WTC11 (cell line): Measurements from ENCODE around the gene SESTD1. TPM values are rescaled to one million over a fixed set of nuclear protein-coding genes. Genes with fewer than 3 reads are reported as not detected.
A peak's percentile ranks its signal among the peaks of the same experiment; 100 is the strongest.

Experiments used
- ATAC-seq: fragments of 200-7000 bp; cut with Tn5 transposase; 2 replicates; pipeline ENCODE4 v1.10.0; 2021; ENCODE audit warnings: mild to moderate bottlenecking, moderate library complexity
- CTCF ChIA-PET: fragments of 300-600 bp; sonication (Branson Sonifier 250); formaldehyde crosslinking; loops from one replicate; lab custom pipeline; 2021; ENCODE audit warnings: antibody characterized with exemption; lab: Charles Lee
- POLR2A ChIA-PET: fragments of 350-600 bp; sonication (Branson Sonifier 250); formaldehyde crosslinking; loops from one replicate; lab custom pipeline; 2021; ENCODE audit warnings: antibody characterized with exemption; lab: Charles Lee
- DNase-seq: peaks from one replicate; pipeline ENCODE4 v3.0.0; 2021; ENCODE audit warnings: low spot score
- H3K27ac Mint-ChIP-seq: 2 replicates; pipeline ENCODE4 v1.8.0; 2021; ENCODE audit warnings: mixed read lengths
- H3K27me3 Mint-ChIP-seq: 2 replicates; pipeline ENCODE4 v1.8.0; 2021; ENCODE audit warnings: low read depth, mild to moderate bottlenecking, moderate library complexity, mixed read lengths
- H3K36me3 Mint-ChIP-seq: 2 replicates; pipeline ENCODE4 v1.8.0; 2021; ENCODE audit warnings: mixed read lengths
- H3K4me1 Mint-ChIP-seq: 2 replicates; pipeline ENCODE4 v1.8.0; 2022; ENCODE audit warnings: mixed read lengths
- H3K4me3 Mint-ChIP-seq: 2 replicates; pipeline ENCODE4 v1.8.0; 2021; ENCODE audit warnings: mild to moderate bottlenecking, moderate library complexity, mixed read lengths
- H3K9me3 Mint-ChIP-seq: 2 replicates; pipeline ENCODE4 v1.8.0; 2021; ENCODE audit warnings: mixed read lengths
- ATF1 ChIP-seq: sonication (generic); formaldehyde crosslinking; IDR thresholded peaks from 2 replicates; pipeline ENCODE4 v1.8.1; 2023; ENCODE audit warnings: mild to moderate bottlenecking, moderate library complexity, missing genetic modification reagents
- ATF3 ChIP-seq: sonication (generic); formaldehyde crosslinking; conservative IDR thresholded peaks from 2 replicates; pipeline ENCODE4 v1.8.1; 2022; ENCODE audit warnings: mild to moderate bottlenecking, missing genetic modification reagents
- E2F1 ChIP-seq: sonication (generic); formaldehyde crosslinking; IDR thresholded peaks from 2 replicates; pipeline ENCODE4 v1.8.0; 2022; ENCODE audit warnings: mild to moderate bottlenecking, missing genetic modification reagents
- ESRRA ChIP-seq: sonication (generic); formaldehyde crosslinking; IDR thresholded peaks from 2 replicates; pipeline ENCODE4 v1.8.1; 2022; ENCODE audit warnings: mild to moderate bottlenecking, missing genetic modification reagents, borderline replicate concordance
- FOXP1 ChIP-seq: sonication (generic); formaldehyde crosslinking; IDR thresholded peaks from 2 replicates; pipeline ENCODE4 v1.8.0; 2022; ENCODE audit warnings: missing genetic modification reagents, mild to moderate bottlenecking, moderate library complexity, borderline replicate concordance
- HMGA2 ChIP-seq: fragments of 250-450 bp; sonication (Bioruptor Pico); IDR thresholded peaks from 2 replicates; pipeline ENCODE4 v1.4.0; 2021; ENCODE audit warnings: mild to moderate bottlenecking, moderate library complexity
- IRF2 ChIP-seq: sonication (generic); formaldehyde crosslinking; IDR thresholded peaks from 2 replicates; pipeline ENCODE4 v1.8.0; 2022; ENCODE audit warnings: low read depth, missing genetic modification reagents, borderline replicate concordance
- KAT7 ChIP-seq: sonication (generic); formaldehyde crosslinking; IDR thresholded peaks from 2 replicates; pipeline ENCODE4 v1.8.1; 2023; ENCODE audit warnings: missing genetic modification reagents, mild to moderate bottlenecking, borderline replicate concordance
- NFATC4 ChIP-seq: fragments of 250-450 bp; sonication (Bioruptor Pico); IDR thresholded peaks from 2 replicates; pipeline ENCODE4 v1.9.0; 2021; ENCODE audit warnings: mild to moderate bottlenecking
- NFE2L1 ChIP-seq: sonication (generic); formaldehyde crosslinking; IDR thresholded peaks from 2 replicates; pipeline ENCODE4 v1.8.1; 2023; ENCODE audit warnings: missing genetic modification reagents
- RORB ChIP-seq: fragments of 250-450 bp; sonication (Bioruptor Pico); IDR thresholded peaks from 2 replicates; pipeline ENCODE4 v1.9.0; 2021; ENCODE audit warnings: mild to moderate bottlenecking
- TEAD1 ChIP-seq: sonication (generic); formaldehyde crosslinking; IDR thresholded peaks from 2 replicates; pipeline ENCODE4 v1.8.0; 2022; ENCODE audit warnings: mild to moderate bottlenecking, missing genetic modification reagents
- TP53 ChIP-seq: sonication (generic); formaldehyde crosslinking; IDR thresholded peaks from 2 replicates; pipeline ENCODE4 v1.8.1; 2023; ENCODE audit warnings: mild to moderate bottlenecking, missing genetic modification reagents
- ZMAT4 ChIP-seq: fragments of 250-450 bp; sonication (Bioruptor Pico); IDR thresholded peaks from 2 replicates; pipeline ENCODE4 v1.9.0; 2021; ENCODE audit warnings: mild to moderate bottlenecking
- ZNF263 ChIP-seq: sonication (generic); formaldehyde crosslinking; IDR thresholded peaks from 2 replicates; pipeline ENCODE4 v1.8.1; 2022; ENCODE audit warnings: low read depth, mild to moderate bottlenecking, moderate library complexity, missing genetic modification reagents
- ZNF396 ChIP-seq: fragments of 250-450 bp; sonication (Bioruptor Pico); IDR thresholded peaks from 2 replicates; pipeline ENCODE4 v1.8.0; 2021; ENCODE audit warnings: mild to moderate bottlenecking, moderate library complexity, borderline replicate concordance
- ZNF416 ChIP-seq: fragments of 250-450 bp; sonication (Bioruptor Pico); IDR thresholded peaks from 2 replicates; pipeline ENCODE4 v1.9.0; 2021; ENCODE audit warnings: mild to moderate bottlenecking, inconsistent platforms
- ZNF671 ChIP-seq: fragments of 250-450 bp; sonication (Bioruptor Pico); IDR thresholded peaks from 2 replicates; pipeline ENCODE4 v1.8.0; 2021; ENCODE audit warnings: mild to moderate bottlenecking
- total RNA-seq: library from RNA; stranded (reverse); gene quantifications from 3 replicates; pipeline ENCODE4 v1.2.3, GENCODE V29; 2021
- TF ChIP-seq, protein P1 (sequence below): sonication (generic); formaldehyde crosslinking; IDR thresholded peaks from 2 replicates; pipeline ENCODE4 v1.8.1; 2022; ENCODE audit warnings: low read depth, missing genetic modification reagents, borderline replicate concordance
- TF ChIP-seq, protein P2 (sequence below): sonication (generic); formaldehyde crosslinking; IDR thresholded peaks from 2 replicates; pipeline ENCODE4 v1.8.1; 2023; ENCODE audit warnings: mild to moderate bottlenecking, moderate library complexity, missing genetic modification reagents
- TF ChIP-seq, protein P3 (sequence below): fragments of 200-600 bp; IDR thresholded peaks from 2 replicates; pipeline ENCODE4 v1.8.0; 2022; ENCODE audit warnings: antibody characterized with exemption
- TF ChIP-seq, protein P4 (sequence below): sonication (generic); formaldehyde crosslinking; IDR thresholded peaks from 2 replicates; pipeline ENCODE4 v1.8.1; 2022; ENCODE audit warnings: missing genetic modification reagents, borderline replicate concordance
- TF ChIP-seq, protein P5 (sequence below): fragments of 250-450 bp; sonication (Bioruptor Pico); conservative IDR thresholded peaks from 2 replicates; pipeline ENCODE4 v1.9.0; 2021; ENCODE audit warnings: mild to moderate bottlenecking

Gene SESTD1
- total RNA-seq, 1 experiment from 2014 or later: 59.9 TPM

- Mint-ChIP-seq H3K36me3 (peaks cover 6% of the 10 kb centered on the region), H3K9me3 (no peaks in the 10 kb centered on the region), H3K4me3 (no peak overlapping the region), H3K27me3 (no peaks in the 10 kb centered on the region), H3K27ac (peak overlapping the region; percentile 66; the same call in 1 of the 2 replicates), H3K4me1 (peaks cover 2% of the 10 kb centered on the region; the same call in 1 of the 2 replicates)
- DNase-seq (no peak), ATAC-seq (no peak)
- TF ChIP-seq ZNF416 (CRISPR knock-in tag): no peak
- TF ChIP-seq IRF2 (CRISPR knock-in tag): no peak
- TF ChIP-seq NFATC4 (CRISPR knock-in tag): no peak
- no peak for TF ChIP-seq NFE2L1 (CRISPR knock-in tag)
- no peak for TF ChIP-seq RORB
- TF ChIP-seq KAT7 (CRISPR knock-in tag): no peak
- TF ChIP-seq ZMAT4 (CRISPR knock-in tag): no peak
- TF ChIP-seq, protein P1, sequence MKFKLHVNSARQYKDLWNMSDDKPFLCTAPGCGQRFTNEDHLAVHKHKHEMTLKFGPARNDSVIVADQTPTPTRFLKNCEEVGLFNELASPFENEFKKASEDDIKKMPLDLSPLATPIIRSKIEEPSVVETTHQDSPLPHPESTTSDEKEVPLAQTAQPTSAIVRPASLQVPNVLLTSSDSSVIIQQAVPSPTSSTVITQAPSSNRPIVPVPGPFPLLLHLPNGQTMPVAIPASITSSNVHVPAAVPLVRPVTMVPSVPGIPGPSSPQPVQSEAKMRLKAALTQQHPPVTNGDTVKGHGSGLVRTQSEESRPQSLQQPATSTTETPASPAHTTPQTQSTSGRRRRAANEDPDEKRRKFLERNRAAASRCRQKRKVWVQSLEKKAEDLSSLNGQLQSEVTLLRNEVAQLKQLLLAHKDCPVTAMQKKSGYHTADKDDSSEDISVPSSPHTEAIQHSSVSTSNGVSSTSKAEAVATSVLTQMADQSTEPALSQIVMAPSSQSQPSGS (CRISPR knock-in tag): no peak
- no peak for TF ChIP-seq ATF1 (CRISPR knock-in tag)
- TF ChIP-seq ZNF263: no peak
- no peak for TF ChIP-seq ZNF671 (CRISPR knock-in tag)
- TF ChIP-seq, protein P2, sequence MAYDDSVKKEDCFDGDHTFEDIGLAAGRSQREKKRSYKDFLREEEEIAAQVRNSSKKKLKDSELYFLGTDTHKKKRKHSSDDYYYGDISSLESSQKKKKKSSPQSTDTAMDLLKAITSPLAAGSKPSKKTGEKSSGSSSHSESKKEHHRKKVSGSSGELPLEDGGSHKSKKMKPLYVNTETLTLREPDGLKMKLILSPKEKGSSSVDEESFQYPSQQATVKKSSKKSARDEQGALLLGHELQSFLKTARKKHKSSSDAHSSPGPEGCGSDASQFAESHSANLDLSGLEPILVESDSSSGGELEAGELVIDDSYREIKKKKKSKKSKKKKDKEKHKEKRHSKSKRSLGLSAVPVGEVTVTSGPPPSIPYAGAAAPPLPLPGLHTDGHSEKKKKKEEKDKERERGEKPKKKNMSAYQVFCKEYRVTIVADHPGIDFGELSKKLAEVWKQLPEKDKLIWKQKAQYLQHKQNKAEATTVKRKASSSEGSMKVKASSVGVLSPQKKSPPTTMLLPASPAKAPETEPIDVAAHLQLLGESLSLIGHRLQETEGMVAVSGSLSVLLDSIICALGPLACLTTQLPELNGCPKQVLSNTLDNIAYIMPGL (CRISPR knock-in tag): no peak
- no peak for TF ChIP-seq E2F1 (CRISPR knock-in tag)
- TF ChIP-seq HMGA2 (CRISPR knock-in tag): no peak
- no peak for TF ChIP-seq ATF3
- TF ChIP-seq TEAD1 (CRISPR knock-in tag): no peak
- TF ChIP-seq FOXP1 (CRISPR knock-in tag): no peak
- TF ChIP-seq ESRRA (CRISPR knock-in tag): no peak
- TF ChIP-seq ZNF396: no peak
- TF ChIP-seq TP53 (CRISPR knock-in tag): no peak
- ChIA-PET POLR2A (interaction anchor here (0.6 kb wide), 1 partner anchor 1572 kb away, joined by 3 read pairs; no protein-coding TSS in a partner anchor), CTCF (no interaction called here)
Measured at GRCh38 chr2:179106676-179107428, 157.8 kb downstream of the SESTD1 start.

DNA sequence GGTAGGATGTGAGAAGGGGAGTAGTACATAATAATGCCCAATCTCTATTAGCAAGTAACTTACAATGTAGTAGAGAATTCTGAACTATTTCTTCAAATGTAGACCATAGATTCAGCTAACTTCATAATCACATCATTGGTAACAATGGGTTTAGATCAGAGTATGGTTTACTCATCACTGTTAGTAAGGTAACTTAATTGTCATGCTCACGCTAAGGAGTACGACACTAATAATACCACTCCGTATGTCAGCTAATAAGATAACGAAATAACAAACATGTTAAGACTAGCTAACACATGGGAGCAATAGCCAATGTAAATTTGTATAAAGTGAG, 158.3 kb downstream of the SESTD1 start:
- Mint-ChIP-seq H3K27me3 (no peaks in the 10 kb centered on the region), H3K36me3 (peaks cover 5% of the 10 kb centered on the region; the same call in 1 of the 2 replicates), H3K4me3 (no peak overlapping the region), H3K9me3 (no peaks in the 10 kb centered on the region), H3K4me1 (peaks cover 2% of the 10 kb centered on the region; the same call in 1 of the 2 replicates), H3K27ac (no peak overlapping the region)
- POLR2A ChIA-PET: interaction anchor here (0.6 kb wide), 1 partner anchor 1571 kb away, joined by 3 read pairs; no protein-coding TSS in a partner anchor
- DNase-seq (no peak), ATAC-seq (no peak)
- CTCF ChIA-PET: no interaction called here
- TF ChIP-seq, protein P3, sequence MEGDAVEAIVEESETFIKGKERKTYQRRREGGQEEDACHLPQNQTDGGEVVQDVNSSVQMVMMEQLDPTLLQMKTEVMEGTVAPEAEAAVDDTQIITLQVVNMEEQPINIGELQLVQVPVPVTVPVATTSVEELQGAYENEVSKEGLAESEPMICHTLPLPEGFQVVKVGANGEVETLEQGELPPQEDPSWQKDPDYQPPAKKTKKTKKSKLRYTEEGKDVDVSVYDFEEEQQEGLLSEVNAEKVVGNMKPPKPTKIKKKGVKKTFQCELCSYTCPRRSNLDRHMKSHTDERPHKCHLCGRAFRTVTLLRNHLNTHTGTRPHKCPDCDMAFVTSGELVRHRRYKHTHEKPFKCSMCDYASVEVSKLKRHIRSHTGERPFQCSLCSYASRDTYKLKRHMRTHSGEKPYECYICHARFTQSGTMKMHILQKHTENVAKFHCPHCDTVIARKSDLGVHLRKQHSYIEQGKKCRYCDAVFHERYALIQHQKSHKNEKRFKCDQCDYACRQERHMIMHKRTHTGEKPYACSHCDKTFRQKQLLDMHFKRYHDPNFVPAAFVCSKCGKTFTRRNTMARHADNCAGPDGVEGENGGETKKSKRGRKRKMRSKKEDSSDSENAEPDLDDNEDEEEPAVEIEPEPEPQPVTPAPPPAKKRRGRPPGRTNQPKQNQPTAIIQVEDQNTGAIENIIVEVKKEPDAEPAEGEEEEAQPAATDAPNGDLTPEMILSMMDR: no peak
- TF ChIP-seq, protein P4, sequence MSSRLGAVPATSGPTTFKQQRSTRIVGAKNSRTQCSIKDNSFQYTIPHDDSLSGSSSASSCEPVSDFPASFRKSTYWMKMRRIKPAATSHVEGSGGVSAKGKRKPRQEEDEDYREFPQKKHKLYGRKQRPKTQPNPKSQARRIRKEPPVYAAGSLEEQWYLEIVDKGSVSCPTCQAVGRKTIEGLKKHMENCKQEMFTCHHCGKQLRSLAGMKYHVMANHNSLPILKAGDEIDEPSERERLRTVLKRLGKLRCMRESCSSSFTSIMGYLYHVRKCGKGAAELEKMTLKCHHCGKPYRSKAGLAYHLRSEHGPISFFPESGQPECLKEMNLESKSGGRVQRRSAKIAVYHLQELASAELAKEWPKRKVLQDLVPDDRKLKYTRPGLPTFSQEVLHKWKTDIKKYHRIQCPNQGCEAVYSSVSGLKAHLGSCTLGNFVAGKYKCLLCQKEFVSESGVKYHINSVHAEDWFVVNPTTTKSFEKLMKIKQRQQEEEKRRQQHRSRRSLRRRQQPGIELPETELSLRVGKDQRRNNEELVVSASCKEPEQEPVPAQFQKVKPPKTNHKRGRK (CRISPR knock-in tag): no peak
- TF ChIP-seq, protein P5, sequence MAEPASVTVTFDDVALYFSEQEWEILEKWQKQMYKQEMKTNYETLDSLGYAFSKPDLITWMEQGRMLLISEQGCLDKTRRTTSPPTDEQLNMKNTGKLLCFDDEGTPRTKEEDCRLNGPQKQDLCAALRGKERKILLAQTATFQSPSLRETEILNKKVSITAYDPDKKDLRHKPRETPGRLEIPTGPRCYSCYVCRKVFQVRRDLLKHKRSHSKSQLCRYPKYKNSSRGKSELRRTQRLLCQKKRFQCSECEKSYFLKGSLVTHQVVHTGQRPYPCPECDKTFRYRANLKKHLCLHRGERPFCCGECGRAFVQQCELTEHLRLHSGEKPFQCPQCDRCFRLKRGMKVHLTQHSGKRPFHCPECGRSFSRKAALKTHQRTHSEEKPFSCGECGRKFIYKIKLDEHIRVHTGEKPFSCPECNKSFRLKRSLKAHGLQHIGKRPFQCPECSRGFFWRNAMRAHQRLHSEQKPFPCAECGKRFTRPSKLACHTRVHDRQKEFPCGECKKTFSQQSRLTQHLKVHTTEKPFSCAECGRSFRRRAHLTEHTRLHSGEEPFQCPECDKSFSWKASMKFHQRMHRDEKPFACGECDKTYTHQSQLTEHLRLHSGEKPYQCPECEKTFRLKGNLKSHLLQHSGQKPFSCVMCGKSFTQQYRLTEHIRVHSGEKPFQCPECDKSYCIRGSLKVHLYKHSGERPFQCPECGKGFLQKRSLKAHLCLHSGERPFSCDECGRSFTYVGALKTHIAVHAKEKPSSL (CRISPR knock-in tag): no peak
- TF ChIP-seq ZNF396: no peak
